Measurements from ENCODE around the gene CCDC174. TPM values are rescaled to one million over a fixed set of nuclear protein-coding genes. Genes with fewer than 3 reads are reported as not detected.

Gene CCDC174
- total RNA-seq, 2 donors from 2014 or later: 9.4 to 14.1 TPM

GRCh38 chr3:14621093-14621492 is 30.5 kb upstream of the CCDC174 start:
- H3K27me3 ChIP-seq: no peaks in the 10 kb centered on the region
- no peaks in the 10 kb centered on the region for H3K4me1 ChIP-seq
- H3K4me3 ChIP-seq: no peak overlapping the region
- no peak for TF ChIP-seq CTCF (IDR thresholded peaks at IDR 0.05)
- no peaks in the 10 kb centered on the region for H3K9me3 ChIP-seq
- H3K36me3 ChIP-seq: no peaks in the 10 kb centered on the region
- DNase-seq (ENCODE audit: low spot score): no peak
- no peak overlapping the region for H3K27ac ChIP-seq

- Histone ChIP-seq H3K9me3 (no peaks in the 10 kb centered on the region), H3K4me1 (no peaks in the 10 kb centered on the region), H3K27ac (no peak overlapping the region), H3K4me3 (no peak overlapping the region), H3K27me3 (no peaks in the 10 kb centered on the region), H3K36me3 (no peaks in the 10 kb centered on the region)
- no peak for TF ChIP-seq CTCF (IDR thresholded peaks at IDR 0.05)
- no peak for DNase-seq (ENCODE audit: low spot score)
These were observed 29.2 kb upstream of the CCDC174 start for GRCh38 chr3:14622368-14622767.

- Histone ChIP-seq H3K36me3 (no peaks in the 10 kb centered on the region), H3K4me1 (no peaks in the 10 kb centered on the region), H3K4me3 (no peak overlapping the region), H3K27ac (peak overlapping the region in 1 of 2 donors; percentile 8), H3K27me3 (no peaks in the 10 kb centered on the region), H3K9me3 (peaks cover 0 to 6% of the 10 kb centered on the region in 2 donors)
- TF ChIP-seq CTCF (IDR thresholded peaks at IDR 0.05): no peak
- no peak for DNase-seq (ENCODE audit: low spot score)
These were observed 28.0 kb upstream of the CCDC174 start for GRCh38 chr3:14623569-14624051.

GRCh38 chr3:14624498-14624897 is 27.1 kb upstream of the CCDC174 start:
- H3K4me1 ChIP-seq: no peaks in the 10 kb centered on the region
- H3K9me3 ChIP-seq: peaks cover 0 to 7% of the 10 kb centered on the region in 2 donors
- no peaks in the 10 kb centered on the region for H3K36me3 ChIP-seq
- TF ChIP-seq CTCF (IDR thresholded peaks at IDR 0.05): no peak
- no peaks in the 10 kb centered on the region for H3K27me3 ChIP-seq
- no peak for DNase-seq (ENCODE audit: low spot score)
- H3K27ac ChIP-seq: peak overlapping the region in 1 of 2 donors; percentile 32
- no peak overlapping the region for H3K4me3 ChIP-seq

- no peak for TF ChIP-seq CTCF (IDR thresholded peaks at IDR 0.05)
- no peak for DNase-seq (ENCODE audit: low spot score)
- Histone ChIP-seq H3K4me3 (no peak overlapping the region), H3K9me3 (peaks cover 0 to 7% of the 10 kb centered on the region in 2 donors), H3K27ac (no peak overlapping the region), H3K4me1 (no peaks in the 10 kb centered on the region), H3K27me3 (no peaks in the 10 kb centered on the region), H3K36me3 (no peaks in the 10 kb centered on the region)
These were observed 26.1 kb upstream of the CCDC174 start for GRCh38 chr3:14625443-14625842.

- Histone ChIP-seq H3K4me1 (no peaks in the 10 kb centered on the region), H3K27ac (no peak overlapping the region), H3K36me3 (no peaks in the 10 kb centered on the region), H3K27me3 (no peaks in the 10 kb centered on the region), H3K4me3 (no peak overlapping the region), H3K9me3 (peaks cover 0 to 7% of the 10 kb centered on the region in 2 donors)
- no peak for DNase-seq (ENCODE audit: low spot score)
- TF ChIP-seq CTCF (IDR thresholded peaks at IDR 0.05): no peak
These were observed 23.7 kb upstream of the CCDC174 start for GRCh38 chr3:14627815-14628214.

Measured in right atrium auricular region (tissue), 2 donors.